GM12891 (cell line): ENCODE results near the gene CBLB.

Experiments
- POLR2A ChIP-seq: IDR thresholded peaks from 2 replicates; pipeline ENCODE4 v1.6.1; 2011; ENCODE audit warnings: low read depth, low read length, control low read depth
- POLR2AphosphoS5 ChIP-seq: IDR thresholded peaks from 2 replicates; pipeline ENCODE4 v1.6.1; 2011; ENCODE audit warnings: low read depth, low read length, control low read depth
- SPI1 ChIP-seq: IDR thresholded peaks from 2 replicates; pipeline ENCODE4 v1.6.1; 2011; ENCODE audit warnings: low read depth, low read length, control low read depth
- TAF1 ChIP-seq: IDR thresholded peaks from 2 replicates; pipeline ENCODE4 v1.6.1; 2011; ENCODE audit warnings: low read depth, low read length, control low read depth

- TF ChIP-seq SPI1 (no peak), POLR2A (no peak), POLR2AphosphoS5 (no peak), TAF1 (no peak)
Measured at GRCh38 chr3:105639131-105639530, 229.7 kb downstream of the CBLB start.
